MM.1S (cell line): ENCODE data around the gene ENTPD6.

Experiments
- DNase-seq: peaks from one replicate; pipeline ENCODE4 v3.0.0-alpha.2; 2015
- H2AFZ ChIP-seq: fragments of 300-600 bp; sonication (generic); 2 replicates; pipeline ENCODE4 v1.6.0; 2016; ENCODE audit warnings: antibody characterized with exemption, low read length
- H3F3A ChIP-seq: fragments of 300-600 bp; sonication (generic); 2 replicates; pipeline ENCODE4 v1.6.1; 2016; ENCODE audit warnings: mild to moderate bottlenecking, antibody characterized with exemption, low read length, moderate library complexity, mixed read lengths; ENCODE audit not compliant: insufficient read depth
- H3K27ac ChIP-seq: fragments of 300-600 bp; sonication (generic); 2 replicates; pipeline ENCODE4 v1.5.1; 2016; ENCODE audit warnings: mild to moderate bottlenecking, low read length
- H3K27me3 ChIP-seq: fragments of 300-600 bp; sonication (generic); replicated peaks from 2 replicates; pipeline ENCODE4 v1.6.0; 2016; ENCODE audit warnings: low read length; ENCODE audit not compliant: insufficient read depth
- H3K36me3 ChIP-seq: fragments of 300-600 bp; sonication (generic); replicated peaks from 2 replicates; pipeline ENCODE4 v1.6.1; 2016; ENCODE audit warnings: mild to moderate bottlenecking, low read length, mixed read lengths; ENCODE audit not compliant: insufficient read depth
- H3K4me1 ChIP-seq: fragments of 300-600 bp; sonication (generic); 2 replicates; pipeline ENCODE4 v1.6.1; 2016; ENCODE audit warnings: low read length, mixed read lengths
- H3K4me2 ChIP-seq: fragments of 300-600 bp; sonication (generic); 2 replicates; pipeline ENCODE4 v1.6.0; 2016; ENCODE audit warnings: low read depth, low read length
- H3K4me3 ChIP-seq: fragments of 300-600 bp; sonication (generic); 2 replicates; pipeline ENCODE4 v1.5.1; 2016; ENCODE audit warnings: low read length, mixed read lengths
- H3K79me2 ChIP-seq: fragments of 300-600 bp; sonication (generic); 2 replicates; pipeline ENCODE4 v1.6.1; 2016; ENCODE audit warnings: mixed run types, low read length, mixed read lengths
- H3K9ac ChIP-seq: fragments of 300-600 bp; sonication (generic); 2 replicates; pipeline ENCODE4 v1.6.1; 2016; ENCODE audit warnings: low read length, mixed read lengths
- H3K9me2 ChIP-seq: fragments of 300-600 bp; sonication (generic); replicated peaks from 2 replicates; pipeline ENCODE4 v1.6.1; 2016; ENCODE audit warnings: mild to moderate bottlenecking, low read length, mixed read lengths; ENCODE audit not compliant: insufficient read depth
- H3K9me3 ChIP-seq: fragments of 300-600 bp; sonication (generic); replicated peaks from 2 replicates; pipeline ENCODE4 v1.6.1; 2016; ENCODE audit warnings: mild to moderate bottlenecking, low read length, mixed read lengths; ENCODE audit not compliant: insufficient read depth
- H4K20me1 ChIP-seq: fragments of 300-600 bp; sonication (generic); 2 replicates; pipeline ENCODE4 v1.6.1; 2016; ENCODE audit warnings: mild to moderate bottlenecking, low read length, moderate library complexity, mixed read lengths; ENCODE audit not compliant: insufficient read depth
- CTCF ChIP-seq: fragments of 300-600 bp; sonication (generic); IDR thresholded peaks from 2 replicates; pipeline ENCODE4 v1.5.1; 2016; ENCODE audit warnings: antibody characterized with exemption, low read length, mixed read lengths
- EZH2 ChIP-seq: fragments of 300-600 bp; sonication (generic); optimal IDR thresholded peaks from 2 replicates; pipeline ENCODE3; 2017; ENCODE audit warnings: low read depth, mild to moderate bottlenecking, antibody characterized with exemption, low read length, mixed read lengths
- EZH2phosphoT487 ChIP-seq: fragments of 300-600 bp; sonication (generic); IDR thresholded peaks from 2 replicates; pipeline ENCODE4 v1.6.1; 2018; ENCODE audit warnings: antibody characterized with exemption, low read length

Gene ENTPD6

GRCh38 chr20:25269833-25270170 lies 74.3 kb downstream of the ENTPD6 start:
- Histone ChIP-seq H3K4me2 (no peak overlapping the region), H4K20me1 (no peaks in the 10 kb centered on the region), H3K9ac (no peak overlapping the region), H3K36me3 (peaks cover 8% of the 10 kb centered on the region), H3K9me2 (no peaks in the 10 kb centered on the region), H3K4me1 (no peaks in the 10 kb centered on the region), H2AFZ (no peak overlapping the region), H3K27me3 (no peaks in the 10 kb centered on the region), H3K27ac (no peak overlapping the region), H3K79me2 (peaks cover 32% of the 10 kb centered on the region), H3K4me3 (no peak overlapping the region), H3F3A (no peaks in the 10 kb centered on the region), H3K9me3 (no peaks in the 10 kb centered on the region)
- DNase-seq, result no peak
- TF ChIP-seq EZH2 (no peak), EZH2phosphoT487 (no peak), CTCF (no peak)

- TF ChIP-seq EZH2, result no peak
- TF ChIP-seq EZH2phosphoT487, result no peak
- TF ChIP-seq CTCF, result no peak
- Histone ChIP-seq H3K79me2 (peaks cover 30% of the 10 kb centered on the region), H3K9me2 (no peaks in the 10 kb centered on the region), H3K9ac (no peak overlapping the region), H3K27me3 (no peaks in the 10 kb centered on the region), H3K27ac (no peak overlapping the region), H3F3A (no peaks in the 10 kb centered on the region), H3K4me3 (no peak overlapping the region), H3K4me2 (no peak overlapping the region), H3K36me3 (peaks cover 8% of the 10 kb centered on the region), H2AFZ (no peak overlapping the region), H3K4me1 (no peaks in the 10 kb centered on the region), H4K20me1 (no peaks in the 10 kb centered on the region), H3K9me3 (no peaks in the 10 kb centered on the region)
- DNase-seq, result no peak
Measured at GRCh38 chr20:25270829-25271251, 75.3 kb downstream of the ENTPD6 start.

- Histone ChIP-seq H3K27ac (no peak overlapping the region), H2AFZ (no peak overlapping the region), H3K79me2 (peaks cover 25% of the 10 kb centered on the region), H3K4me1 (no peaks in the 10 kb centered on the region), H3K9me3 (no peaks in the 10 kb centered on the region), H3F3A (no peaks in the 10 kb centered on the region), H4K20me1 (no peaks in the 10 kb centered on the region), H3K4me3 (no peak overlapping the region), H3K9me2 (no peaks in the 10 kb centered on the region), H3K36me3 (peaks cover 8% of the 10 kb centered on the region), H3K4me2 (no peak overlapping the region), H3K27me3 (no peaks in the 10 kb centered on the region), H3K9ac (no peak overlapping the region)
- TF ChIP-seq EZH2phosphoT487 (no peak), EZH2 (no peak)
- no peak for DNase-seq
Measured at GRCh38 chr20:25271486-25272222, 76.1 kb downstream of the ENTPD6 start.

- H2AFZ ChIP-seq, result no peak overlapping the region
- no peak for TF ChIP-seq EZH2phosphoT487
- no peak for TF ChIP-seq EZH2
- TF ChIP-seq CTCF, result no peak
- no peaks in the 10 kb centered on the region for H3K9me3 ChIP-seq
- no peaks in the 10 kb centered on the region for H3K4me1 ChIP-seq
- H4K20me1 ChIP-seq, result no peaks in the 10 kb centered on the region
- H3K27ac ChIP-seq, result no peak overlapping the region
- no peaks in the 10 kb centered on the region for H3F3A ChIP-seq
- no peak for DNase-seq
- peaks cover 17% of the 10 kb centered on the region for H3K79me2 ChIP-seq
- H3K9me2 ChIP-seq, result no peaks in the 10 kb centered on the region
- H3K27me3 ChIP-seq, result no peaks in the 10 kb centered on the region
- H3K4me2 ChIP-seq, result no peak overlapping the region
- H3K9ac ChIP-seq, result no peak overlapping the region
- no peak overlapping the region for H3K4me3 ChIP-seq
- H3K36me3 ChIP-seq, result peaks cover 8% of the 10 kb centered on the region
Measured at GRCh38 chr20:25272223-25273000, 76.9 kb downstream of the ENTPD6 start.
